HepG2 (cell line): Measurements from ENCODE around the gene ADM. TPM values are rescaled to one million over a fixed set of nuclear protein-coding genes. Genes with fewer than 3 reads are reported as not detected.

Experiments
- ATAC-seq: fragments of 200-7000 bp; cut with Tn5 transposase; 3 replicates; pipeline ENCODE4 v1.9.1; 2020; ENCODE audit warnings: mild to moderate bottlenecking, moderate library complexity
- BruUV-seq: library from RNA; stranded (reverse); fragments of 400-500 nt; replicated peaks from 2 replicates; lab custom pipeline; 2021; lab: Mats Ljungman, UMichigan
- CTCF ChIA-PET: fragments of 300-600 bp; formaldehyde crosslinking; extraction: SDS; loops from one replicate; lab custom pipeline; 2021; ENCODE audit warnings: low total read pairs, inconsistent platforms, low intra/inter-chr PET ratio; lab: Yijun Ruan, JAX
- POLR2A ChIA-PET: fragments of 350-600 bp; sonication (Branson Sonifier 250); formaldehyde crosslinking; loops from one replicate; lab custom pipeline; 2020; ENCODE audit warnings: antibody characterized with exemption, inconsistent platforms; lab: Yijun Ruan, JAX
- DNase-seq: peaks from one replicate; pipeline ENCODE4 v3.0.0-alpha.2; 2015; ENCODE audit warnings: low spot score
- FAIRE-seq: peaks from 3 replicates; lab custom pipeline; 2011; peaks lifted over from hg19 to GRCh38; lab: Jason Lieb, UNC
- H2AFZ ChIP-seq: one replicate; pipeline ENCODE4 v1.6.1; 2011; ENCODE audit warnings: low read length, inconsistent platforms
- H3K27ac ChIP-seq: fragments of 300-600 bp; 3 replicates; pipeline ENCODE4 v1.8.0; 2011; ENCODE audit warnings: mixed run types, mild to moderate bottlenecking, mixed read lengths, low read length, inconsistent platforms; ENCODE audit not compliant: insufficient read depth; ENCODE audit errors: extremely low read length
- H3K27me3 ChIP-seq, 2 experiments: fragments of 200-600 bp in 1 of 2; 2 replicates in 1 of 2; 3 replicates in 1 of 2; pipeline versions ENCODE4 v1.6.0 to v1.8.0; 2011; ENCODE audit warnings: low read length in 2 of 2, mild to moderate bottlenecking in 2 of 2, moderate library complexity in 2 of 2, inconsistent platforms in 1 of 2; ENCODE audit not compliant: insufficient read depth in 2 of 2, control insufficient read depth in 1 of 2
- H3K36me3 ChIP-seq, 2 experiments: fragments of 200-600 bp in 1 of 2; replicated peaks in 1 of 2; 2 replicates in 1 of 2; 3 replicates in 1 of 2; pipeline versions ENCODE4 v1.5.1 to v1.8.0; 2011; ENCODE audit warnings: low read length in 2 of 2, inconsistent platforms in 1 of 2; ENCODE audit not compliant: insufficient read depth in 2 of 2, control insufficient read depth in 1 of 2
- H3K4me1 ChIP-seq: 2 replicates; pipeline ENCODE4 v1.5.1; 2012; ENCODE audit warnings: low read length, inconsistent platforms; ENCODE audit not compliant: insufficient read depth
- H3K4me2 ChIP-seq: 2 replicates; pipeline ENCODE4 v1.6.0; 2011; ENCODE audit warnings: low read depth, low read length, inconsistent platforms
- H3K4me3 ChIP-seq, 3 experiments: fragments of 200-600 bp in 1 of 3; sonication (generic), shearing (Covaris generic) in 1 of 3; replicated peaks in 1 of 3; 2 replicates each; pipeline ENCODE4 v1.5.1; 2011 to 2016; ENCODE audit warnings: low read length in 3 of 3, inconsistent platforms in 2 of 3, low read depth in 2 of 3, mild to moderate bottlenecking in 2 of 3, control low read depth in 1 of 3, mixed read lengths in 1 of 3; ENCODE audit not compliant: insufficient read depth in 1 of 3
- H3K79me2 ChIP-seq: one replicate; pipeline ENCODE4 v1.6.1; 2011; ENCODE audit warnings: low read length, inconsistent platforms; ENCODE audit not compliant: insufficient read depth
- H3K9ac ChIP-seq: 2 replicates; pipeline ENCODE4 v1.6.0; 2011; ENCODE audit warnings: mild to moderate bottlenecking, low read depth, low read length, inconsistent platforms; ENCODE audit not compliant: insufficient read depth
- H3K9me3 ChIP-seq: 2 replicates; pipeline ENCODE4 v1.5.1; 2012; ENCODE audit warnings: mild to moderate bottlenecking, low read length
- H4K20me1 ChIP-seq: 2 replicates; pipeline ENCODE4 v1.6.0; 2011; ENCODE audit warnings: inconsistent platforms, mild to moderate bottlenecking, low read length, moderate library complexity; ENCODE audit not compliant: insufficient read depth
- ATF3 ChIP-seq: sonication (generic); formaldehyde crosslinking; IDR thresholded peaks from 2 replicates; pipeline ENCODE4 v1.4.0; 2020; ENCODE audit warnings: missing genetic modification reagents
- CEBPG ChIP-seq: IDR thresholded peaks from 2 replicates; pipeline ENCODE4 v1.6.1; 2016
- FOXA3 ChIP-seq: IDR thresholded peaks from 2 replicates; pipeline ENCODE4 v1.6.1; 2016; ENCODE audit warnings: missing genetic modification reagents, missing compliant biosample characterization
- FOXM1 ChIP-seq: sonication (generic); formaldehyde crosslinking; IDR thresholded peaks from 2 replicates; pipeline ENCODE4 v1.5.0; 2020; ENCODE audit warnings: missing genetic modification reagents
- MIER2 ChIP-seq: IDR thresholded peaks from 2 replicates; pipeline ENCODE4 v1.6.1; 2016; ENCODE audit warnings: missing biosample characterization, missing genetic modification reagents
- ZC3H13 ChIP-seq: sonication (generic); formaldehyde crosslinking; IDR thresholded peaks from 2 replicates; pipeline ENCODE4 v1.8.1; 2023; ENCODE audit warnings: mild to moderate bottlenecking, missing genetic modification reagents, moderate library complexity
- ZMYM3 ChIP-seq: sonication (generic); formaldehyde crosslinking; IDR thresholded peaks from 2 replicates; pipeline ENCODE4 v1.5.1; 2020; ENCODE audit warnings: mild to moderate bottlenecking, missing genetic modification reagents
- ZNF24 ChIP-seq: fragments of 450-650 bp; IDR thresholded peaks from 2 replicates; pipeline ENCODE4 v1.6.1; 2017; ENCODE audit warnings: antibody characterized with exemption, mild to moderate bottlenecking
- ZNF605 ChIP-seq: sonication (generic); formaldehyde crosslinking; IDR thresholded peaks from 2 replicates; pipeline ENCODE4 v1.8.0; 2022; ENCODE audit warnings: mild to moderate bottlenecking, missing genetic modification reagents
- ZNF607 ChIP-seq: sonication (generic); formaldehyde crosslinking; IDR thresholded peaks from 2 replicates; pipeline ENCODE4 v1.5.1; 2020; ENCODE audit warnings: missing genetic modification reagents, mild to moderate bottlenecking, borderline replicate concordance
- ZNF609 ChIP-seq: sonication (generic); formaldehyde crosslinking; IDR thresholded peaks from 2 replicates; pipeline ENCODE4 v1.4.0; 2020; ENCODE audit warnings: mild to moderate bottlenecking, missing genetic modification reagents, borderline replicate concordance
- WGBS: methylation state at CpG from one replicate; pipeline ENCODE4 v1.1.6; 2017; ENCODE audit warnings: low lambda C conversion rate; 5-methylcytosine and 5-hydroxymethylcytosine counted together
- in situ Hi-C: cut with HindIII; loops from 2 replicates; pipeline ENCODE4 v1.10.0; 2017; ENCODE audit warnings: low pct_unique_long_range_greater_than_20kb; ENCODE audit not compliant: extremely low pct_ligation_motif_present
- intact Hi-C: fragments of 100-400 bp; cut with micrococcal nuclease; formaldehyde crosslinking; loops from one replicate; pipeline ENCODE4 v1.10.0; 2022; ENCODE audit not compliant: unreplicated experiment
- polyA plus RNA-seq, 8 experiments: library from polyadenylated mRNA; depleted of rRNA in 3 of 8; stranded (reverse) in 7 of 8; unstranded in 1 of 8; fragments of >200 nt; fragmentation: Illumina TruSeq in 4 of 8; extraction: Trizol in 4 of 8; gene quantifications; 2 replicates each; pipeline versions ENCODE4 v1.2.1 to v1.2.3, GENCODE V29; 2011 to 2016; ENCODE audit warnings: low read depth in 4 of 8, missing spikeins in 1 of 8, mixed read lengths in 1 of 8; ENCODE audit not compliant: insufficient read depth in 1 of 8
- total RNA-seq, 5 experiments: library from RNA; depleted of rRNA; stranded (reverse); fragments of >200 nt; fragmentation: Illumina TruSeq; extraction: Trizol; gene quantifications; 2 replicates each; pipeline ENCODE4 v1.2.3, GENCODE V29; 2016; ENCODE audit warnings: low read depth in 1 of 5
- TF ChIP-seq, protein P1 (sequence below): sonication (generic); formaldehyde crosslinking; IDR thresholded peaks from 2 replicates; pipeline ENCODE4 v1.4.0; 2020; ENCODE audit warnings: missing genetic modification reagents, mild to moderate bottlenecking, borderline replicate concordance
- TF ChIP-seq, protein P2 (sequence below): sonication (generic); formaldehyde crosslinking; IDR thresholded peaks from 2 replicates; pipeline ENCODE4 v1.5.1; 2020; ENCODE audit warnings: mild to moderate bottlenecking, moderate library complexity, missing genetic modification reagents

ADM gene
- total and polyA plus RNA-seq, 2 of the 13 experiments (the other 11 are each of a cell fraction or from before 2014, with no cell fraction given), result 10.7 to 26.1 TPM

DNA sequence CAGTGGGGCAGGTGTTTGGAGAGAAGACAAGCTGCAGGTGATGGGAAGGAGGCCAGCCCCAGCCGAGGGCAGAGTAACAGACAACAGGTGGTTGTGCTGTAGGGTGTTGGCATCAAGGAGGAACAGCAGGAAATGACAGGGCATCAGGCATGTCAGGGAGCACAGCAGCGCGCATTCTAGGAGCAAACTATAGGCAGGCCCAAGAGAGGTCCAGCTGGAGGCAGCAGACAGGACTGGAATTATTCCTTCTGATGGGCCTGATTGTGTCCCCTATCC is 13.6 kb downstream of the ADM start:
- POLR2A ChIA-PET, result interaction anchor here (1.3 to 1.9 kb wide), 2 partner anchors 13 to 21 kb away, joined by 3 to 11 read pairs; partner anchors contain the start of gene ADM
- in situ Hi-C loops, result no loop called here
- no peaks in the 10 kb centered on the region for H3K36me3 ChIP-seq
- no peak overlapping the region for H3K9ac ChIP-seq
- no peaks in the 10 kb centered on the region for H4K20me1 ChIP-seq
- ATAC-seq (no peak), FAIRE-seq (no peak), DNase-seq (no peak)
- CTCF ChIA-PET, result interaction anchor here (0.6 kb wide), 1 partner anchor 111 kb away, joined by 3 read pairs; no protein-coding TSS in a partner anchor
- 75% methylated on average over 3 of the region's 3 CpGs for WGBS
- no peaks in the 10 kb centered on the region for H3K9me3 ChIP-seq
- intact Hi-C loops, result no loop called here
- no peaks in the 10 kb centered on the region for H3K27me3 ChIP-seq
- no peak overlapping the region for H3K4me2 ChIP-seq
- no peak overlapping the region for H2AFZ ChIP-seq
- BruUV-seq, result no TSS peak
- H3K4me1 ChIP-seq, result peaks cover 58% of the 10 kb centered on the region
- H3K79me2 ChIP-seq, result no peaks in the 10 kb centered on the region
- no peak overlapping the region for H3K4me3 ChIP-seq
- no peak overlapping the region for H3K27ac ChIP-seq
- no peak for TF ChIP-seq ZNF609
- no peak for TF ChIP-seq ATF3 (CRISPR knock-in tag)
- no peak for TF ChIP-seq ZC3H13 (CRISPR knock-in tag)
- TF ChIP-seq ZNF607, result no peak
- TF ChIP-seq FOXM1 (CRISPR knock-in tag), result no peak
- TF ChIP-seq ZMYM3 (CRISPR knock-in tag), result no peak
- TF ChIP-seq, protein P1, sequence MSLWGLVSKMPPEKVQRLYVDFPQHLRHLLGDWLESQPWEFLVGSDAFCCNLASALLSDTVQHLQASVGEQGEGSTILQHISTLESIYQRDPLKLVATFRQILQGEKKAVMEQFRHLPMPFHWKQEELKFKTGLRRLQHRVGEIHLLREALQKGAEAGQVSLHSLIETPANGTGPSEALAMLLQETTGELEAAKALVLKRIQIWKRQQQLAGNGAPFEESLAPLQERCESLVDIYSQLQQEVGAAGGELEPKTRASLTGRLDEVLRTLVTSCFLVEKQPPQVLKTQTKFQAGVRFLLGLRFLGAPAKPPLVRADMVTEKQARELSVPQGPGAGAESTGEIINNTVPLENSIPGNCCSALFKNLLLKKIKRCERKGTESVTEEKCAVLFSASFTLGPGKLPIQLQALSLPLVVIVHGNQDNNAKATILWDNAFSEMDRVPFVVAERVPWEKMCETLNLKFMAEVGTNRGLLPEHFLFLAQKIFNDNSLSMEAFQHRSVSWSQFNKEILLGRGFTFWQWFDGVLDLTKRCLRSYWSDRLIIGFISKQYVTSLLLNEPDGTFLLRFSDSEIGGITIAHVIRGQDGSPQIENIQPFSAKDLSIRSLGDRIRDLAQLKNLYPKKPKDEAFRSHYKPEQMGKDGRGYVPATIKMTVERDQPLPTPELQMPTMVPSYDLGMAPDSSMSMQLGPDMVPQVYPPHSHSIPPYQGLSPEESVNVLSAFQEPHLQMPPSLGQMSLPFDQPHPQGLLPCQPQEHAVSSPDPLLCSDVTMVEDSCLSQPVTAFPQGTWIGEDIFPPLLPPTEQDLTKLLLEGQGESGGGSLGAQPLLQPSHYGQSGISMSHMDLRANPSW (CRISPR knock-in tag), result no peak
- TF ChIP-seq ZNF605 (CRISPR knock-in tag), result no peak
- TF ChIP-seq FOXA3 (CRISPR knock-in tag), result no peak
- no peak for TF ChIP-seq MIER2 (CRISPR knock-in tag)
- TF ChIP-seq ZNF24, result no peak
- TF ChIP-seq CEBPG (CRISPR knock-in tag), result no peak
- TF ChIP-seq, protein P2, sequence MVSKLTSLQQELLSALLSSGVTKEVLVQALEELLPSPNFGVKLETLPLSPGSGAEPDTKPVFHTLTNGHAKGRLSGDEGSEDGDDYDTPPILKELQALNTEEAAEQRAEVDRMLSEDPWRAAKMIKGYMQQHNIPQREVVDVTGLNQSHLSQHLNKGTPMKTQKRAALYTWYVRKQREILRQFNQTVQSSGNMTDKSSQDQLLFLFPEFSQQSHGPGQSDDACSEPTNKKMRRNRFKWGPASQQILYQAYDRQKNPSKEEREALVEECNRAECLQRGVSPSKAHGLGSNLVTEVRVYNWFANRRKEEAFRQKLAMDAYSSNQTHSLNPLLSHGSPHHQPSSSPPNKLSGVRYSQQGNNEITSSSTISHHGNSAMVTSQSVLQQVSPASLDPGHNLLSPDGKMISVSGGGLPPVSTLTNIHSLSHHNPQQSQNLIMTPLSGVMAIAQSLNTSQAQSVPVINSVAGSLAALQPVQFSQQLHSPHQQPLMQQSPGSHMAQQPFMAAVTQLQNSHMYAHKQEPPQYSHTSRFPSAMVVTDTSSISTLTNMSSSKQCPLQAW, result no peak
